ENCODE data around the gene SRMS. TPM values are rescaled to one million over a fixed set of nuclear protein-coding genes. Genes with fewer than 3 reads are reported as not detected.
"Not testable (repeated sequence)": the region's sequence is repeated elsewhere in the genome, so short reads cannot be mapped to it uniquely, and the experiment has no call there.

Gene SRMS
- total RNA-seq, 2 experiments from 2014 or later, result not detected

DNA sequence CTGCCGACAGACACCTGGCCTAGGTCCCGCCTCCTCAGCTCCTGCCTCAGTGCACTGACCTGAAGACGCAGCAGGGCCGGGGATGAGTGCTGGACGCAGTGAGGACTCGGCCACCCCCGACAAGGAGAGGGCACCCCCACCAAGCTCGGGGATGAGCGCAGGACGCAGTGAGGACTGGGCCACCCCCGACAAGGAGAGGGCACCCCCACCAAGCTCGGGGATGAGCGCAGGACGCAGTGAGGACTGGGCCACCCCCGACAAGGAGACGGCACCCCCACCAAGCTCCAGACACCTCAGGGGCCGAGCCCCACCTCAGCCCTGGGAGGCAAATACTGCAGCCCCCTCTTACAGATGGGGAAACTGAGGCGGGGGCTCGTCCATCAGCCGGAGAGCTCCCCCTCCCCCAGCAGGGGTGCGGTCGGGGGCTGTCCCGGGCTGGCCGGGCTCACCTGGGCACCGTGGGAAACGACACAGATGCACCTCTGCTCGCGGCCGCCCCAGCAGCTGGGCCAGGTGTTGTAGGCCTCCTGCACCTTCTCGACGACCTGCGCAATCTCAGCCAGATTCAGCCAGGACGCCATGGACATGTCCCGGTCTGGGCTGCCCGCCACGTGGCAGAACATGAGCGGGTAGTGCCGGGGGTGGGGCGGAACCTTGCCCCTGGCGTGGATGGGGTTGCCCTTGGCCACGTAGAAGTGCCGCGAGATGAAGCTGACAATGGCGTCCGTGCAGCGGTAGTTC is 19.0 kb upstream of the SRMS start:
- ATAC-seq (ENCODE audit: low read depth) (no peak), DNase-seq (no peak)
- POLR2A ChIA-PET, result interaction anchor here (1.2 to 5.2 kb wide), 4 partner anchors 7 to 68 kb away, joined by 3 to 31 read pairs (median 7); partner anchors contain the start of genes FNDC11 and HELZ2
- Mint-ChIP-seq H3K27me3 (no peaks in the 10 kb centered on the region), H3K36me3 (peaks cover 7% of the 10 kb centered on the region), H3K4me1 (peaks cover 13% of the 10 kb centered on the region), H3K27ac (peak overlapping the region; percentile 38), H3K9me3 (no peaks in the 10 kb centered on the region), H3K4me3 (no peak overlapping the region)

GRCh38 chr20:63565699-63566335 is 18.3 kb upstream of the SRMS start:
- Mint-ChIP-seq H3K4me1 (peaks cover 13% of the 10 kb centered on the region), H3K36me3 (peaks cover 9% of the 10 kb centered on the region), H3K27me3 (no peaks in the 10 kb centered on the region), H3K27ac (no peak overlapping the region), H3K4me3 (no peak overlapping the region), H3K9me3 (no peaks in the 10 kb centered on the region)
- DNase-seq (no peak), ATAC-seq (ENCODE audit: low read depth) (no peak)
- POLR2A ChIA-PET, result interaction anchor here (1.5 to 5.2 kb wide), 3 partner anchors 8 to 13 kb away, joined by 3 to 31 read pairs (median 11); partner anchors contain the start of genes FNDC11 and HELZ2

GRCh38 chr20:63565021-63565698 is 17.6 kb upstream of the SRMS start:
- POLR2A ChIA-PET, result interaction anchor here (1.5 to 5.2 kb wide), 2 partner anchors 9 kb away, joined by 3 to 31 read pairs; partner anchors contain the start of genes FNDC11 and HELZ2
- Mint-ChIP-seq H3K27ac (no peak overlapping the region), H3K4me1 (peaks cover 13% of the 10 kb centered on the region), H3K36me3 (peaks cover 12% of the 10 kb centered on the region), H3K27me3 (no peaks in the 10 kb centered on the region), H3K9me3 (no peaks in the 10 kb centered on the region), H3K4me3 (no peak overlapping the region)
- DNase-seq (no peak), ATAC-seq (ENCODE audit: low read depth) (no peak)

DNA sequence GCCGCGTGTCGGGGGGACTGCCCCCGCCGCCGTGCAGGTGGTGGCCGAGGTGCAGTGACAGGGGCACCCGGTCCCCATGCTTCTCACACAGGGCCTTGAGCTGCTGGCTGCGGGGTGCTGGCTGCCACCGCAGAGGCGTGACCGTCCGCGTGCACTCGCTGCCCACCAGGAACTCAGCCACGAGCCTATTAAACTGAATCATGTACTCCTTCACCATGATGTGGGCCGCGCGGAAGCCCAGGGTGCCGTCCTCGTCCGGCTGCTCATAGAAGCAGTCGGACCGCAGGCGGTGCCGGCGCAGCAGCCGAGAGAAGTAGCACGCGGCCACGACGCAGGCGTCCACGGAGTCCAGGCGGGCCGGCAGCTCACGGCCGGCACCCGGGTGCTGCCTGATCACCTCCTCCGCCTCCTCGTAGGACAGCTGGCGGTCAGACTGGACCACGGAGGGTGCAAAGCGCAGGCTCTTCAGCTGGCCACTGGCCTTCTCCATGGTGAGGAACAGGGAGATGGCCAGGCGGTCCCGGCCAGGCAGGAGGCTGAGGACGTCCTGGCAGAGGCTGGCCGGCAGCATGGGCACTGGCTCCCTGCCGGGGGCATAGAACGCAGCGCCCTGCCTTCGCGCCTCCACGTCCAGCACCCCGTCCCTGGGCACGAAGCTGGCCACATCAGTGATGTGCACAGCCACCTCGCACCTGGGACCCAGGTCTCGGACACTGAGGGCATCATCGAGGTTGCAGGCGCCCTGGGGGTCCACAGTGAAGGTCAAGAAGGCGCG is 16.7 kb upstream of the SRMS start:
- no peak overlapping the region for H3K4me3 Mint-ChIP-seq
- no peak for ATAC-seq (ENCODE audit: low read depth)
- DNase-seq, result no peak
- POLR2A ChIA-PET, result interaction anchor here (5.2 kb wide), 1 partner anchor 8 kb away, joined by 31 read pairs; the partner anchor contains the start of gene FNDC11
- peaks cover 12% of the 10 kb centered on the region for H3K36me3 Mint-ChIP-seq
- no peaks in the 10 kb centered on the region for H3K9me3 Mint-ChIP-seq
- no peaks in the 10 kb centered on the region for H3K27me3 Mint-ChIP-seq
- peaks cover 13% of the 10 kb centered on the region for H3K4me1 Mint-ChIP-seq
- H3K27ac Mint-ChIP-seq, result no peak overlapping the region

DNA sequence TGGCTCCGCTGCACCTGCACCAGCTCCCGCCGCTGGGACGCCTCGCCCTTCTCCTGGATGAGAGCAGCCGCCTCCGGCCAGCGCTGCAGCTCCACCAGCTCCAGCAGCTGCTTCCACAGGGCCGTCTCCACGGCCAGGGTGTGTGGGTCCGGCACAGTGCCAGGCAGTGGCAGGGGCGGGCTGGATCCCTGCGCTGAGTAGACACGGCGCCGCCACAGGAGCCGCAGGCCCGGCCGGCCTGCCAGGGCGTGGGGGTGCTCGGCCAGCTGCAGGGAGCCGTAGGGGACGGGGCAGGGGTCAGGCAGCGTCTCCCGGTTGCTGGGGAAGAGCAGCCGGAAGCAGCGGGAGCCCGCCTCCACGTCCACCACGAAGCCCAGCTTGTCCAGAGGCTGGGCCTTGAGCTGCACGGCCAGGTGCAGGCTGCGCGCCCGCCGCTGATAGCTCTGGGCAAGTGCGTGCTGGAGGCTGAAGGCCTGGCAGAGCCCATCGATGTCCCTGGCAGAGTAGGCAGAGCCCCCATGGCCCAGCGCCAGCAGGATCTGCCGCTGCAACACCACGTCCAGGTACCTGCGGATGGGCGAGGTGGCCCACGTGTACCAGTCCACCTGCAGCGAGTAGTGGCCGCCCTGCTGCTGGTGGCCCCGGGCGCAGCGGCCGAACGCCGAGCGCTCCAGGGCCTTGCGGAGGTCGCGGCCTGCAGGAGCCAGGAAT is 15.8 kb upstream of the SRMS start:
- Mint-ChIP-seq H3K4me1 (peaks cover 11% of the 10 kb centered on the region), H3K36me3 (peaks cover 14% of the 10 kb centered on the region)

DNA sequence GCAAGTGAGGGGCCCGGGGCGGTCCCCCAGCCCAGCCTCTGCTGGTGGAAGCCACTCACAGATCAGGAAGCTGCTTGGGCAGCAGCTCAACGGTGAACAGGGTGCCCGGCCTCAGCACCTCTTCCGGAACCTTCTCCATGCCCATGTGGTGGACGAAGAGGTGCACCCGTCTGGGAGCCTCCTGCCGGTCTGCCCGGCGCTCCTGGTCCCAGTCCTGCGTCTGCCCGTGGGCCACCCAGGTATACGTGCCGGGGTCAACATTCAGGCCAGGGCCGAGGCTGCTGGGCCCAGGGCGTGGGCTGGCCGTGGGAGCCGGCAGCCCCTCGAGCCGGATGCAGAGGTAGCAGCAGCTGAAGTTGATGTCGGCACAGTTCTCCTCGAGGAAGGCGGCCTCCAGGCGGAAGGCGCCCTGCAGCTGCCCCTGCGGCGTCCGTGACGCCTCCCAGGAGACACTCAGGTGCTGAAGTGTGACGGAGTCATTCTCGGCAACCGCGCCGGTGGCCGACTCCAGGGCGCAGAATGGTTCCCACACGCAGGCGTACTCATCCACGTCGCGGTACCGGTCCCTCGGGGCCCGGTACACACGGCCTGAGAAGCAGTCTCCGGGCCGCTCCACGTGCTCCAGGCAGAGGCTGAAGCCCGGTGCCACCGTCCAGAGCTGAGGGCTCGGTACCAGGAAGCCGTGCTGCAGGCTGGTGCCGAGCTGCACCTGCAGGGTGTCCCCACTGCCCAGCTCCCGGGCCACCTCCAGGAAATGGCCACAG is 15.1 kb upstream of the SRMS start:
- no peak overlapping the region for H3K4me3 Mint-ChIP-seq
- ATAC-seq (ENCODE audit: low read depth) (no peak), DNase-seq (no peak)
- H3K9me3 Mint-ChIP-seq, result no peaks in the 10 kb centered on the region
- peaks cover 5% of the 10 kb centered on the region for H3K4me1 Mint-ChIP-seq
- H3K36me3 Mint-ChIP-seq, result peaks cover 11% of the 10 kb centered on the region
- POLR2A ChIA-PET, result no interaction called here
- H3K27ac Mint-ChIP-seq, result no peak overlapping the region
- H3K27me3 Mint-ChIP-seq, result no peaks in the 10 kb centered on the region

More for the DNA sequence above, 15.8 kb upstream of the SRMS start:
- no peak for DNase-seq
- Mint-ChIP-seq H3K9me3 (no peaks in the 10 kb centered on the region), H3K27me3 (no peaks in the 10 kb centered on the region), H3K4me3 (no peak overlapping the region), H3K27ac (no peak overlapping the region)
- ATAC-seq (ENCODE audit: low read depth), result no peak
- POLR2A ChIA-PET, result no interaction called here

GRCh38 chr20:63561624-63562396 is 14.3 kb upstream of the SRMS start:
- no peaks in the 10 kb centered on the region for H3K9me3 Mint-ChIP-seq
- H3K4me3 Mint-ChIP-seq, result no peak overlapping the region
- peaks cover 11% of the 10 kb centered on the region for H3K36me3 Mint-ChIP-seq
- POLR2A ChIA-PET, result no interaction called here
- DNase-seq (no peak), ATAC-seq (ENCODE audit: low read depth) (no peak)
- H3K27me3 Mint-ChIP-seq, result no peaks in the 10 kb centered on the region
- H3K4me1 Mint-ChIP-seq, result no peaks in the 10 kb centered on the region
- H3K27ac Mint-ChIP-seq, result no peak overlapping the region

- no peak overlapping the region for H3K27ac Mint-ChIP-seq
- H3K4me3 Mint-ChIP-seq, result no peak overlapping the region
- no peaks in the 10 kb centered on the region for H3K4me1 Mint-ChIP-seq
- H3K36me3 Mint-ChIP-seq, result peaks cover 11% of the 10 kb centered on the region
- POLR2A ChIA-PET, result no interaction called here
- no peaks in the 10 kb centered on the region for H3K27me3 Mint-ChIP-seq
- DNase-seq, result no peak
- no peaks in the 10 kb centered on the region for H3K9me3 Mint-ChIP-seq
- ATAC-seq (ENCODE audit: low read depth), result no peak
These were observed 13.5 kb upstream of the SRMS start for GRCh38 chr20:63560856-63561609.

GRCh38 chr20:63560333-63560805 is 12.8 kb upstream of the SRMS start:
- no peaks in the 10 kb centered on the region for H3K4me1 Mint-ChIP-seq
- DNase-seq, result no peak
- H3K9me3 Mint-ChIP-seq, result no peaks in the 10 kb centered on the region
- no peak for ATAC-seq (ENCODE audit: low read depth)
- peaks cover 8% of the 10 kb centered on the region for H3K36me3 Mint-ChIP-seq
- H3K27me3 Mint-ChIP-seq, result no peaks in the 10 kb centered on the region
- POLR2A ChIA-PET, result no interaction called here
- no peak overlapping the region for H3K27ac Mint-ChIP-seq
- no peak overlapping the region for H3K4me3 Mint-ChIP-seq

DNA sequence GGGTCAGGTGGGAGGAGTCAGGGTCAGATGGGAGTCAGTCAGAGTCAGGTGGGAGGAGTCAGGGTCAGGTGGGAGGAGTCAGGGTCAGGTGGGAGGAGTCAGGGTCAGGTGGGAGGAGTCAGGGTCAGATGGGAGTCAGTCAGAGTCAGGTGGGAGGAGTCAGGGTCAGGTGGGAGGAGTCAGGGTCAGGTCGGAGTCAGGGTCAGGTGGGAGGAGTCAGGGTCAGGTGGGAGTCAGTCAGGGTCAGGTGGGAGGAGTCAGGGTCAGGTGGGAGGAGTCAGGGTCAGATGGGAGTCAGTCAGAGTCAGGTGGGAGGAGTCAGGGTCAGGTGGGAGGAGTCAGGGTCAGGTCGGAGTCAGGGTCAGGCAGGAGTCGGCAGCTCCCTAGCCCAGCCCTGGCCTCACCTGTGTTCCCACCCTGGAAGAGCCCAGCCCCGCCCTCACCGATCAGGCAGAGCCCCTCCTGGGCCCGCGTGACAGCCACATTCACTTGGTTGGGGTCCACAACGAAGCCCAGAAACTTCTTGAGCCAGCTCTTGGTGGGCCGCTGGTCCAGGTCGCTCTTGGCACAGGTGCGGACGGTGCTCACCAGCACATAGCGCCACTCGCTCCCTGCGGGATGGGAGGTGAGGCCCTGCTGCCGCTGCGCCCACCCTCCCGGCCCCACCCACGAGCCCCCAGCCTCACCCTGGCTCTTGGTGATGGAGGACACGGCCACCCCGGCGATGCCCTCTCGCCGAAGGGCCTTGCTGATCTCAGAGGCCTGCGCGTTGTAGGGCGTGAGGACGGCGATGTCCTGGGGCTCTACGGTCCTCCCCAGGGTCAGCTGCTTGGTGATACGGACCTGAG is 12.2 kb upstream of the SRMS start:
- POLR2A ChIA-PET, result not testable (repeated sequence)

More for the DNA sequence above, 12.2 kb upstream of the SRMS start:
- not testable (repeated sequence) for H3K4me3 Mint-ChIP-seq; DNase-seq; H3K36me3 Mint-ChIP-seq; H3K27ac Mint-ChIP-seq; H3K27me3 Mint-ChIP-seq; ATAC-seq (ENCODE audit: low read depth); H3K4me1 Mint-ChIP-seq; H3K9me3 Mint-ChIP-seq

All from activated naive CD8-positive, alpha-beta T cell treated with anti-CD3 and anti-CD28 coated beads, Interleukin-2, amount 10 ng/mL, durations not matched to agents 7 days and 5 days (primary cell).